ENCODE measurements around the gene KIF14. TPM values are rescaled to one million over a fixed set of nuclear protein-coding genes. Genes with fewer than 3 reads are reported as not detected.

Gene KIF14
- total and polyA plus RNA-seq, 2 donors (not counting 1 experiment from before 2014, with no cell fraction given) = 2.2 to 4.0 TPM

DNA sequence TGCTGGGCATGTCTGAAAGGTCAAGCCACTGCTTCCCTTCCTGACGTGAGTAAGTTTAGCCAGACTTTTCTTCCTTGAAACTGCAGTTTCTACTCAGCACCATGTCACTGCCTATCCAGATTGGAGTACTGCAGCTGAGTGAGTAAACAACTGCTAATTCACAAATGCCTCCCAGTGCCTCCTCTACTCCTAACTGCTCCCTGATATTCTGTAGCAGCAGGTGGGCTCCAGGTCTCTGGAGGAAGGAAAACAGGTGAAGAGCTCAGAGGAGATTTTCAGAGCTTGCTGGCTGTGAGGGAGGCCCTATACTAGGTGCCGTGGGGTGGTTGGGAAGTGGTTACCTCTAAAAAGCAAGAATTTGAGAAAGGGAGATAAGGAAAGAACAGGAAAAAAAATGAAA is 96.5 kb downstream of the KIF14 start:
- DNase-seq (ENCODE audit: low read depth in 2 of 2) = no peak
- Histone ChIP-seq H3K9me3 (ENCODE audit: control insufficient read depth, insufficient read depth, low read depth, low read length) (no peaks in the 10 kb centered on the region), H3K4me3 (replicated peaks in 1 of 4; ENCODE audit: control extremely low read depth in 1 of 4, insufficient read depth in 1 of 4, low read depth in 3 of 4, low read length in 4 of 4) (no peak overlapping the region), H3K4me1 (ENCODE audit: control insufficient read depth, extremely low read depth, insufficient read depth, low read length) (no peaks in the 10 kb centered on the region), H3K27me3 (ENCODE audit: control insufficient read depth, insufficient read depth, low read length) (no peaks in the 10 kb centered on the region), H3K9ac (ENCODE audit: insufficient read depth, low read length) (no peak overlapping the region), H4K20me1 (ENCODE audit: control insufficient read depth, extremely low read depth, insufficient read depth, low read length) (no peaks in the 10 kb centered on the region), H2AFZ (ENCODE audit: low read length) (no peak overlapping the region), H3K4me2 (ENCODE audit: extremely low read depth, insufficient read depth, low read length) (no peak overlapping the region), H3K27ac (ENCODE audit: insufficient read depth, low read length) (no peak overlapping the region), H3K36me3 (ENCODE audit: control insufficient read depth, insufficient read depth, low read length) (no peaks in the 10 kb centered on the region), H3K79me2 (ENCODE audit: control insufficient read depth, insufficient read depth, low read length) (no peaks in the 10 kb centered on the region)
- no peak for TF ChIP-seq EZH2 (IDR thresholded peaks at IDR 0.05; ENCODE audit: low read length, missing control alignments)
- TF ChIP-seq, protein P1, sequence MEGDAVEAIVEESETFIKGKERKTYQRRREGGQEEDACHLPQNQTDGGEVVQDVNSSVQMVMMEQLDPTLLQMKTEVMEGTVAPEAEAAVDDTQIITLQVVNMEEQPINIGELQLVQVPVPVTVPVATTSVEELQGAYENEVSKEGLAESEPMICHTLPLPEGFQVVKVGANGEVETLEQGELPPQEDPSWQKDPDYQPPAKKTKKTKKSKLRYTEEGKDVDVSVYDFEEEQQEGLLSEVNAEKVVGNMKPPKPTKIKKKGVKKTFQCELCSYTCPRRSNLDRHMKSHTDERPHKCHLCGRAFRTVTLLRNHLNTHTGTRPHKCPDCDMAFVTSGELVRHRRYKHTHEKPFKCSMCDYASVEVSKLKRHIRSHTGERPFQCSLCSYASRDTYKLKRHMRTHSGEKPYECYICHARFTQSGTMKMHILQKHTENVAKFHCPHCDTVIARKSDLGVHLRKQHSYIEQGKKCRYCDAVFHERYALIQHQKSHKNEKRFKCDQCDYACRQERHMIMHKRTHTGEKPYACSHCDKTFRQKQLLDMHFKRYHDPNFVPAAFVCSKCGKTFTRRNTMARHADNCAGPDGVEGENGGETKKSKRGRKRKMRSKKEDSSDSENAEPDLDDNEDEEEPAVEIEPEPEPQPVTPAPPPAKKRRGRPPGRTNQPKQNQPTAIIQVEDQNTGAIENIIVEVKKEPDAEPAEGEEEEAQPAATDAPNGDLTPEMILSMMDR (conservative IDR thresholded peaks at IDR 0.05 in 1 of 2, IDR thresholded peaks at IDR 0.05 in 1 of 2; ENCODE audit: low read depth in 1 of 2, low read length in 2 of 2) = no peak

DNA sequence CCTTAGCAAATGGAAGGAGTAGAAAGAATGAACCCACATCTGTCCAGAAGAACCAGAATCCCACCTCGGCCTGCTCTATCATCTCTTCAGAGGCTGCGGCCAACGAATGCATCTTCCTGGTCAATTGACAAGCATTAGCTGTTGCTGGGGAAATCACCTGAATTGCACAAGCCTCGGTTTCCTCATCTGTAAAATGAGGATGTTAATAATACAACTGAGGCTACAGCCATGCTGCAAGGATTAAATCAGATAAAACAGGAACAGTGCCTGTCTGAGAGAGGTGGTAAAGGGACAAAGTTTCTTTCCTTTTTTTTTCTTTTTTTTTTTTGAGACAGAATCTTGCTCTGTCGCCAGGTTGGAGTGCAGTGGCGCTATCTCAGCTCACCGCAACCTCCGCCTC is 99.8 kb downstream of the KIF14 start:
- Histone ChIP-seq H3K4me3 (replicated peaks in 1 of 4; ENCODE audit: control extremely low read depth in 1 of 4, insufficient read depth in 1 of 4, low read depth in 3 of 4, low read length in 4 of 4) (no peak overlapping the region), H3K36me3 (ENCODE audit: control insufficient read depth, insufficient read depth, low read length) (no peaks in the 10 kb centered on the region), H3K4me1 (ENCODE audit: control insufficient read depth, extremely low read depth, insufficient read depth, low read length) (no peaks in the 10 kb centered on the region), H4K20me1 (ENCODE audit: control insufficient read depth, extremely low read depth, insufficient read depth, low read length) (no peaks in the 10 kb centered on the region), H3K27me3 (ENCODE audit: control insufficient read depth, insufficient read depth, low read length) (no peaks in the 10 kb centered on the region), H3K9ac (ENCODE audit: insufficient read depth, low read length) (no peak overlapping the region), H3K9me3 (ENCODE audit: control insufficient read depth, insufficient read depth, low read depth, low read length) (no peaks in the 10 kb centered on the region), H3K79me2 (ENCODE audit: control insufficient read depth, insufficient read depth, low read length) (no peaks in the 10 kb centered on the region), H3K4me2 (ENCODE audit: extremely low read depth, insufficient read depth, low read length) (no peak overlapping the region), H2AFZ (ENCODE audit: low read length) (no peak overlapping the region), H3K27ac (ENCODE audit: insufficient read depth, low read length) (no peak overlapping the region)
- no peak for TF ChIP-seq EZH2 (IDR thresholded peaks at IDR 0.05; ENCODE audit: low read length, missing control alignments)
- TF ChIP-seq, protein P1 (conservative IDR thresholded peaks at IDR 0.05 in 1 of 2, IDR thresholded peaks at IDR 0.05 in 1 of 2; ENCODE audit: low read depth in 1 of 2, low read length in 2 of 2) = no peak
- DNase-seq (ENCODE audit: low read depth in 2 of 2) = no peak

DNA sequence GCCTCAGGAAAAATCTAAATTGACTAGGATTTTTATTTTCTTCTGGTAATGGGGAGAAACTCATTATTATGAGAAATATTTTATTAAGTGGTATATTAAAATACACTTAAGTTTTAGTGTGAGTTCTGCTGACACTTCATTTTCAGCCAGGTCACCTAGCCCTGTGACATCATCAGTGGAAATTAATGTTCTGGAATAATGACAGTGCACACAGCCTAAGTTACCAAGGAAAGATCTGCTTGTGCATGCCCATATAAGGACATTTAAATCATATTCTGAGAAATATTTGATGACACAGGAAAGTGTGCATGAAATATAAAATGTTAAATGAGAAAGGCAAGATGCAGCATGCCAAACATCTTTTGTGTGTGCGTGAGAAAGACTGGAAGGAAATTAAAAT is 102.0 kb downstream of the KIF14 start:
- H3K9me3 ChIP-seq (ENCODE audit: control insufficient read depth, insufficient read depth, low read depth, low read length) = no peaks in the 10 kb centered on the region
- H3K27me3 ChIP-seq (ENCODE audit: control insufficient read depth, insufficient read depth, low read length) = no peaks in the 10 kb centered on the region
- no peaks in the 10 kb centered on the region for H4K20me1 ChIP-seq (ENCODE audit: control insufficient read depth, extremely low read depth, insufficient read depth, low read length)
- DNase-seq (ENCODE audit: low read depth in 2 of 2) = peak; percentile 40 to 56
- no peak overlapping the region for H3K27ac ChIP-seq (ENCODE audit: insufficient read depth, low read length)
- no peak overlapping the region for H3K4me3 ChIP-seq (replicated peaks in 1 of 4; ENCODE audit: control extremely low read depth in 1 of 4, insufficient read depth in 1 of 4, low read depth in 3 of 4, low read length in 4 of 4)
- no peaks in the 10 kb centered on the region for H3K79me2 ChIP-seq (ENCODE audit: control insufficient read depth, insufficient read depth, low read length)
- TF ChIP-seq EZH2 (IDR thresholded peaks at IDR 0.05; ENCODE audit: low read length, missing control alignments) = no peak
- TF ChIP-seq, protein P1 (conservative IDR thresholded peaks at IDR 0.05 in 1 of 2, IDR thresholded peaks at IDR 0.05 in 1 of 2; ENCODE audit: low read depth in 1 of 2, low read length in 2 of 2) = no peak
- H3K4me1 ChIP-seq (ENCODE audit: control insufficient read depth, extremely low read depth, insufficient read depth, low read length) = no peaks in the 10 kb centered on the region
- H3K4me2 ChIP-seq (ENCODE audit: extremely low read depth, insufficient read depth, low read length) = no peak overlapping the region
- no peak overlapping the region for H2AFZ ChIP-seq (ENCODE audit: low read length)
- no peaks in the 10 kb centered on the region for H3K36me3 ChIP-seq (ENCODE audit: control insufficient read depth, insufficient read depth, low read length)
- no peak overlapping the region for H3K9ac ChIP-seq (ENCODE audit: insufficient read depth, low read length)
